ENCODE results near the gene KCNMB1.
A peak's percentile ranks its signal among the peaks of the same experiment; 100 is the strongest.

Gene KCNMB1

GRCh38 chr5:170416526-170416925, 27.4 kb upstream of the KCNMB1 start:
- no peak for DNase-seq (ENCODE audit: low read depth in 3 of 3, low spot score in 1 of 3)

GRCh38 chr5:170414786-170415185, 25.6 kb upstream of the KCNMB1 start:
- DNase-seq (ENCODE audit: low read depth in 3 of 3, low spot score in 1 of 3): no peak

GRCh38 chr5:170413897-170414296, 24.7 kb upstream of the KCNMB1 start:
- no peak for DNase-seq (ENCODE audit: low read depth in 3 of 3, low spot score in 1 of 3)

- DNase-seq (ENCODE audit: low read depth in 3 of 3, low spot score in 1 of 3): no peak
Measured at GRCh38 chr5:170411100-170411499, 21.9 kb upstream of the KCNMB1 start.

- DNase-seq (ENCODE audit: low read depth in 3 of 3, low spot score in 1 of 3): no peak
Measured at GRCh38 chr5:170410401-170410800, 21.2 kb upstream of the KCNMB1 start.

GRCh38 chr5:170408877-170409660, 19.9 kb upstream of the KCNMB1 start:
- DNase-seq (ENCODE audit: low read depth in 3 of 3, low spot score in 1 of 3): no peak

GRCh38 chr5:170408226-170408625, 19.1 kb upstream of the KCNMB1 start:
- DNase-seq (ENCODE audit: low read depth in 3 of 3, low spot score in 1 of 3): no peak

- no peak for DNase-seq (ENCODE audit: low read depth in 3 of 3, low spot score in 1 of 3)
Measured at GRCh38 chr5:170407062-170407461, 17.9 kb upstream of the KCNMB1 start.

- no peak for DNase-seq (ENCODE audit: low read depth in 3 of 3, low spot score in 1 of 3)
Measured at GRCh38 chr5:170405817-170406216, 16.6 kb upstream of the KCNMB1 start.

GRCh38 chr5:170404398-170404797, 15.2 kb upstream of the KCNMB1 start:
- DNase-seq (ENCODE audit: low read depth in 3 of 3, low spot score in 1 of 3): no peak

GRCh38 chr5:170403675-170404074, 14.5 kb upstream of the KCNMB1 start:
- no peak for DNase-seq (ENCODE audit: low read depth in 3 of 3, low spot score in 1 of 3)

- DNase-seq (ENCODE audit: low read depth in 3 of 3, low spot score in 1 of 3): no peak
Measured at GRCh38 chr5:170402508-170402907, 13.3 kb upstream of the KCNMB1 start.

GRCh38 chr5:170397059-170397458, 7.9 kb upstream of the KCNMB1 start:
- no peak for DNase-seq (ENCODE audit: low read depth in 3 of 3, low spot score in 1 of 3)

GRCh38 chr5:170393958-170394357, 4.8 kb upstream of the KCNMB1 start:
- DNase-seq (ENCODE audit: low read depth in 3 of 3, low spot score in 1 of 3): no peak

- DNase-seq (ENCODE audit: low read depth in 3 of 3, low spot score in 1 of 3): peak in 1 of 3 donors; percentile 14
Measured at GRCh38 chr5:170393235-170393634, 4.1 kb upstream of the KCNMB1 start.

GRCh38 chr5:170390472-170390871, 1.3 kb upstream of the KCNMB1 start:
- no peak for DNase-seq (ENCODE audit: low read depth in 3 of 3, low spot score in 1 of 3)

GRCh38 chr5:170389550-170389892, 354 bp upstream of the KCNMB1 start:
- DNase-seq (ENCODE audit: low read depth in 3 of 3, low spot score in 1 of 3): no peak

GRCh38 chr5:170387775-170388639, 1.2 kb downstream of the KCNMB1 start:
- no peak for DNase-seq (ENCODE audit: low read depth in 3 of 3, low spot score in 1 of 3)

- DNase-seq (ENCODE audit: low read depth in 3 of 3, low spot score in 1 of 3): no peak
Measured at GRCh38 chr5:170386743-170387395, 2.3 kb downstream of the KCNMB1 start.

GRCh38 chr5:170383227-170383626, 5.9 kb downstream of the KCNMB1 start:
- no peak for DNase-seq (ENCODE audit: low read depth in 3 of 3, low spot score in 1 of 3)

GRCh38 chr5:170382790-170383189, 6.4 kb downstream of the KCNMB1 start:
- DNase-seq (ENCODE audit: low read depth in 3 of 3, low spot score in 1 of 3): no peak

All from stimulated activated CD4-positive, alpha-beta T cell treated with anti-CD3 and anti-CD28 coated beads, TNF-alpha, amount 100 ng/mL, for 1 hour (primary cell).